HG02981 (cell line): Measurements from ENCODE around the gene DENND5A.

Experiments
- ATAC-seq: cut with Tn5 transposase; IDR thresholded peaks from one replicate; pipeline ENCODE4 v1.9.1; 2021; ENCODE audit warnings: mild to moderate bottlenecking, moderate library complexity; ENCODE audit not compliant: unreplicated experiment

The DENND5A gene

DNA sequence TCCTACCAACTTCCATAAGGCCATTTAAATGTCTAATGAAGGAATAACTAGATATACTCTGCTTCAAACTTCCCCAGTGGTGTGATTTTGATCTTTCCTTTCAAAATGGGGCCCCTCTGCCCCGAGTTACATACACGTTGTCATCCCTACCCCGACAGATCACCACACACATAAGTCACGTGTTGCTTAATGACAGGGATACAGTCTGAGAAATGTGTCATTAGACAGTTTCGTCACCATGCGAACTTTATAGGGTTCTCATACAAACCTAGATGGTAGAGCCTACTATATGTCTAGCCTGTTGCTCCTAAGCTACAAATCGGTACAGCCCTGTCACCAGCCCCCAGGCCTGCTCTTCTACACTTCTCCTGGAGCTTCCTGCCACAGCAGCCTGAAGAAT, 124.0 kb downstream of the DENND5A start:
- no peak for ATAC-seq

DNA sequence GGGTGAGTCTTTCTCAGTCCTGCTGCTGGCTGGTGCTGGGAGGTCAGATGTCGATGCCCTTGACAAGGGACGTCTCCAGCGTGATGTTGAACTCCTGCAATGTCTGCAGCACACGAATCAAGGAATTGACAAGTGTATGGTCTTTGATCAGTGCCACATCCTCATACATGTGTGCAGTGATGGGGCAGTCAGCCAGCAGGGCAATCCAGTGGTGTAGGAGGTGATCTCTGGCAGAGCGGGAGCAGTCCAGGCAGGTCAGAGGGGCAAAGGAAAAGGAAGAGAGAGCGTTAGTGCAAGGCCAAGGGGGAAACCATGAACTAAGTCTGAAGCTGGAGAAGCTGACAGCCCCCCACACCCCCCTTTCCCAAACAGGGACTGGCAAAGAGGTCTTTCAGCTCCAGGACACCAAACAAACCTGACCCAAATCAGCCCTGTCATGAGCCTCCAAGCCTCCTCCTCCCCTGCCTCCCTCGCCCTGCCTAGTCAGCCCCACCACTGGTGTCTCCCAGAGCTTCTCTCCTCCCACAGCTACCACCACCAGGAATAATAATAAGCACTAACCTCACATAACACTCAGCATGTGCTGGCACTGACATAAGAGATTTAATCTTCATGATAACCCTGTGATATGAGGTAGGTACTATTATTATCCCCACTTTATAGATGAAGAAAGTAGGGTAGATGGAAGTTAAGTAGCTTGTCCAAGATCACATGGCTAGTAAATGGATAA, 125.4 kb downstream of the DENND5A start:
- ATAC-seq: no peak

DNA sequence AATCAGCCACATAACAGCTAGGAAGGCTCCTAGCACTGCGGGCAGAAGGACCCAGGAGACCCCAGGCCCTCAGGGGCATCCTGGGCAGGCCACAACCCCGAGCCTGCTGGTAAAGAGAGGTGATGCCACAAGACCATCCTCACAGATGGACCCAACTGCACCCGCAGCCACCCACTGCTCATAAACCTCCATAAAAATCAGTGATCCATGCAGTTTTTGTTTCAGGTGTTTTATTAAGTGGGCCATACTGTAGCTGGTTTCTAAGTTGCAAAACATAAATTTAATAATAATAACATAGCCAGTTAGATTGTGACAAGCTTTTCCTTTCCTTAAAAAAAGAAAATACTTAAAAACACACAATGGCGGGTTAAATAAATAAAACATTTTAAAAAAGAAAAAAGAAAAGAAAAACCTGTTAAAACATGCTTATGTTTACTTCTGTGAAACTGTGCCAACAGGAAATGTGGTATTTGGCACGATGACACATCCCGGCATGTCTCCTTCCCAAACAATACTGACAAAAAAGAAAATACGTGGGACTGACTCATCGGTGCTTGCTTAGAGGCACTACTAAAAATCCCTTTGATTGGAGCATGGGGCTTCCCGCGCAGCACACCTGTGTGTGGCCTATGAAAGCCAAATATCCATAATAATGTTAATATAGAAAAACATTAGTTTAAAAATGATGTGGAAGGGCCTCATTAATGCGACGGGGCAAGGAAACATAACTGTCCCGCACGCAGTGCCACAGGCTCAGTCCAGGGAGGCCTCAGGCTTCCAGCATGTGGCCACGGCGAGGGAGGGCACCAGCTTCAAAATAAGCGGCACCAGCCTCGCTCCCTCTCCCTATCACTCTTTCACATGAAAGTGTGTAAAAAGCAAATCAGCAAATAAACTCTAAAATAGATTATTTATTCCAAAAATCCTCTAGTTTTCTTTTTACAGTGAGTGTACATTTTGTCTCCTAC, 126.3 kb downstream of the DENND5A start:
- ATAC-seq: no peak

DNA sequence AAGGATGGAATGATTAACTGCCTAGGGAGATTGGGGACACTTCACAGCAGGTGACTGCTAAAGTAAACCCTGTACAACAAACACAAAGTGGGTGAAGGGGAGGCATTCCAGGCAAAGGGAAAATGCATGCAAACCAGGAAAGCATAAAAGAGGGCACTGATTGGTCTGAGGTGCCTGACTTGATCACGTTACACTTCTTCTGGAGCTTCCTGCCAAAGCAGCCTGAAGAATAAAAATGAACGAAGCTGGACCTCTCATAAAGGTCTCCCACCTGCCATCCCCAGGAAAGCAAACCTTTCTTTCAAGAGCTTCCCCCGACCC, 127.1 kb downstream of the DENND5A start:
- ATAC-seq: no peak

DNA sequence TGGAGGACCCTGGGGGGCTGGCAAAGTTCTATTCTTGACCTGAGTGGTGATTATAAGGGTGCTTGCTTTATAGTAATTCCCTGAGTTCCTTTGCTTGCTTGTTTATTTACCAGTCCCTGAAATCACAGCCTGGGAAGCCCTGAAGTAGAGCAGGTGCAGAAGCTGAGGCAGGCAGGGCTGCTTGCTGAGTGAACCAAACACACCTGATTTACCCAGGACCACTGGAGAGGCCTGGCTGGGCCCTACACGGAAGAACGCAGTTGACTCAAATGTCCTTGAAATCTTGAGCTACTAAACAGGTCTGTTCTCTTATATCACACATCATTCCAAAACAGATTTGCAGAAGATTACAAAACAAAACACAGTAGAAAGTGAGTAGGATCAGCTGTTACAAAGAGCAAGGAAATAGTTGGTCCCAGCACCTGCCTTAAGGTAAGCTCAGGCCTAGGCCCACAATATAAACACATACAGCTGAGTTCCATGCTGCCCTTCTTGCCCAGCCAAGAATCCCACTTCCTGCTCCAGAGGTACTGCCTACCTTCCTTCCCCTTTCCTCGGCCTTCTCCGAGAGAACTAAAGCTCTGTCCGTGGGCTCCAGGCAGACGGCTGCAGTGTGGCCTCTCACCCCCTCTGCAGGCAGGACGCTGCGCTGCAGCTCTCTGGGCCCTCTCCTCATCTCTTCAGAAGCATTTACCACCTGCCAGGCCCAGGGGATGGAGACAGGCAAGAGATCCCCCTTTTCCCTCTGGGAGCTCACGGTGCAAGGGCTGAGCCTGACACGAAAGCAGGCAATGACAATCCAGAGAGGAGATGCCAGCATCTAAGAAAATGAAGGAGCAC, 127.6 kb downstream of the DENND5A start:
- peak; percentile 95 for ATAC-seq

DNA sequence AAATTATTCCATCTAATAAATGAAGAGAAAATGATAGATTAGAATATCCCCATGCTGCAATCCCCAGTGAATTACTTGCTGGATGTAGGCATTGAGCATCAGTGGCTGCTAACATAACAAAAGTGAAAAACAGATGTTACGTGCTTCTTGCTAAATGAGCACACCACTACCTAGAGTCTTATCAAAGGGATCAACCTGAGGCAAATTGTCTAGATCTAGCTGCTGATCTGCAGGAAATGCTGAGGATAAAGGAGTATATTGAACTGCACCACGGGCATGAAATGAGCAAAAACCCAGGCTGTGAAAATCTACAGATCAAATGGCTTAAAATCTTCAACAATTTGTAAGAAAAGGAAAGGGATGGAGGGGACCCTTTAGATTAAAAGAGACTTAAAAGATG, 128.4 kb downstream of the DENND5A start:
- ATAC-seq: no peak

DNA sequence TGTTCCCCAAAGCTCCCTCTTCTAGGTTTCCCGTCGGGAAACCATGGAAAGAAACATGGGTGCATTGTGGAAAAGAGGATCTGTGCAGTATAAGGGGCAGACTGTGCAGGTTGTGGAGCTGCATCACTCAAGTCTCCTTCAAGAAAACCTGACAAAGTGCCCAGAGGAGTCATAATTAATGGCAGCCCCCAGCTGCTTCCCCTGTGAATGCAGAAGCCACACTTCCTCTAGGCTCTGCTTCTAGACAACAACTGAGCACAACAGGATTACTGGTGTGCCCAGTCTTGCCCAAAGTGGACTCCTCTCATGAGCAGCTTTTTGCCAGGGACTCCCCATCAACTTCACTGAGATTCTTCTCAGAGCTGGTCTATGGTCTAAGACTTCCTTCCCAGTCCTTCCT, 131.2 kb downstream of the DENND5A start:
- no peak for ATAC-seq

DNA sequence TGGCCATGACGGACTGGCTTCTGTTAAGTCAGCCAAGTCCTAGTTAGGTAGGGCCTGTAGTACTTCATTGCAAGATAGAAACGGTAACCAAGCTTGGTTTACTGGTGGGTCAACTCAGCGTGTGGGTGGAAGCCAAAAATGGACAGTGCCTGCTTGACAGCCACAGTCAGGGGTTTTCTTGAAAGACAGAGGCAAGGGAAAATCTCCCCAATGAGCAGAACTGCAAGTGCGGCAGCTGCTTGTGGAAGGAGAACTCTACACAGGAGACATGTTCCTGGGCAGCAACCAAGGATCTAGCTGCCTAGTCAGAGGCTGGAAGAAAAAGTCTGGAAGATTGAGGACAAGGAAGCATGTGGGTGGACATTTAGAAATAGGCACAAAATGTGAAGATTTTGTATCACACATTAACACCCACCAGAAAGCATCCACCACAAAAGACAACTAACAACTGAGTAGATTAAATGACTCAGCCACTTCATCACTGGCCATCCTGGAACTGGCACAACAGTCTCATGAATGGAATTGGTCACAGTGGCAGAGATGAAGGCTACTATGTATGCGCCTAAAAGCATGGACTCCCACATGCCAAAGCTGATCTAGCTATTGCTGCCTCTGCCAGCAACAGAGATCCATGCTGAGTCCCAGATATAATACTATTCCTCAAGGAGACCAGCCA, 132.8 kb downstream of the DENND5A start:
- ATAC-seq: no peak

DNA sequence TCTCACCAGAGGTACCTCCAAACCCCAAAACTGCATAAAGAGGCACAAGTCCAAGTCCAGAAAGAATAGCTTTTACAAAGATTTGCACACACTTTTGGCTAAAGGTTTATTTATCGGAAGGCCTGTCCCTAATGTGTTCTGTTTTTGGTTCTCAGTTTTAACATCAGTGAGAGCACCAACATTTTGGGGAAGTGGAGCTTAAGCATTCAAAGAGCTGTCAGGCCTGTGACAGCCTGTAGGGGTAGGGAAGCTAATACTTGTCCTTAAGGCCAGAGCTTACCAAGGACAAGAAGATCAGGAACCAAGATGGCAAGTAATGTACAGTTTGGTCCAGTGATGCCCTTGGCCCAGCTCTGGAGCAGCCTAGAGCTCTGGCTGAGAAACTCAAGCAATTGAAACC, 134.9 kb downstream of the DENND5A start:
- ATAC-seq: no peak

DNA sequence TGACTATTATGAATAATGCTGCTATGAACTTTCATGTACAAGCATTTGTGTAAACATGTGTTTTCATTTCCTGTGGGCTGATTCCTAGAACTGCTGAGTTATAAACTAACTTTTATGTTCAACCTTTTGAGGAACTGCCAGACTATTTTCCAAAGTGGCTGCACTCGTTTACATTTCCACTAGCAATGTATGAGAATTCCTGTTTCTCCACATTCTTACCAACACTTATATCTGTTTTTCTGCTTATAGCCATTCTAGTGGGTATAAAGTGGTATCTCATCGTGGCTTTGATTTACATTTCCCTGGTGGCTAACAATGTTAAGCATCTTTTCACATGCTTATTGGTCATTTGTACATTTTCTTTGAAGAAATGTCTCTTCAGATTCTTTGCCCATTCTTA, 138.5 kb downstream of the DENND5A start:
- no peak for ATAC-seq

DNA sequence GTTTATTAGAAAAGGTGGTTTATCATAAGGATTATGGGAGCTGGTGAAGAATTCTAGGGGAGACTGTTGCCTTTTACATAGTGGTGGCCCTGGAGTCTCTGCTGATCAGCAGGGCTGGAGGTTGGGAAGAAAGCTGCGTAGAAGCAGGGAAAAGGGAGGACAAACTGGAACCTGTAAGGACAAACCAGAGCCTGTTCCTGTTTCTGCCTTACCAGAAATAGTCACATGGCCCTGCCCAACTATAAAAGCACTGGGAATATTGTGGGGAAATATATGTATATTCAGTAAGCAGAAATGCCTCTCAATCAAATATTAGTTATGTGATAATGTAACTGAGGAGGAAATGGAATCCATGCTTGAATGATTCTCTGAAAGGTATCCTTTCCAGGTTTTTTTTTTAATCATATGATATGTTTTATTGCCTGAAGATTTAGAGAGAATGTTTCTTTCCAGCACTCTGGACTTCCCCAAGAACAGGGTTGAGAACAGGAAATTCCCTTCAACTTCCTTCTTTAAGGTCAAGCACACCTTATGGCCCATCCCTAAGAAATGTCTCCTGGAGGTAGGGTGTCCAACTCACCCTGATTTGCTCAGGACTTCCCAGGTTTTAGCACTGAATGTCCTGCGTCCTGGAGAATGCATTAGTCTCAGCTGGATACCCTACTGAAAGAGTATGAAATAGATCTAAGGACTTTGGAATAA, 139.8 kb downstream of the DENND5A start:
- ATAC-seq: no peak

DNA sequence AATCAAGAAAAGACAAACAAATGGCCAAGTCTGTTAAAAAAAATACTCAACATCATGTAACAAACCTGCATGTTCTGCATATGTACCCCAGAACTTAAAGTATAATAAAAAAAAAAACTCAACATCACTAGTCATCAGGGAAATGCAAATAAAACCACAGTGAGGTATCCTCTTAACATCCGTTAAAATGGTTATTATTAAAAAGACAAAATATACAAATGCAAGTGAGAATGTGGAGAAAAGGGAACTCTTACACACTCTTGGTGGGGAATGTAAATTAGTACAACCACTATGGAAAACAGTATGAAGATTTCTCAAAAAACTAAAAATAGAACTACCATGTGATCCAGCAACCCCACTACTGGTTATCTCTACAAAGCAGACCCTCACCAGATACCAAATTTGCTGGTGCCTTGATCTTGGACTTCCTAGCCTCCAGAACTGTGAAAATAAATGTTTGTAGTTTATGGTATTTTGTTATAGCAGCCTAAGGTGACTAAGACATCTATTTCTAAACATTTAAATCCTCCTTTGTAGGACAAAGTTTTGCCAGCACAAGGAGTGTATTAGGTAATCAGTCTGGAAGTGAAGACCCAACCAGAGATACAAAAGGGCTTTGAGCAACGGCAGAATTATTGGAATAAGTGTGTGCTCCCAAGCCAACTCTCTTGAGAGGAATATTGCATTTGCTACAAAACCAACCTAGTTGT, 141.4 kb downstream of the DENND5A start:
- no peak for ATAC-seq

DNA sequence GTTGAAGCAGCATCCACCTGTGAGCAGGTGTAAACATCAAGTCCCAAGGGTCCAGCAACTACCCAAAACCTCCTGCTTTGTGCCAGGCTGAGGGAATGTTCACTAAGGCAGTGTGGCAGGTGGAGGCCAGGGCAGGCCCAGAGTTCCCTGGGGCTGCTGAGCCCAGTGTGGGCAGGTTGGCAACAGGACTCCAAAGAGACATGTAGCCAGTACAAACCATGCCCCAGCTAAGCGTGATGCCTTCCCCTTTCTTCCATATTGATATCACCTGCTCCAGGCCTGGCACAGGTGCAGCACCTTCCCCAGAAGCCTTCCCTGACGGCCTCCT, 143.7 kb downstream of the DENND5A start:
- no peak for ATAC-seq

DNA sequence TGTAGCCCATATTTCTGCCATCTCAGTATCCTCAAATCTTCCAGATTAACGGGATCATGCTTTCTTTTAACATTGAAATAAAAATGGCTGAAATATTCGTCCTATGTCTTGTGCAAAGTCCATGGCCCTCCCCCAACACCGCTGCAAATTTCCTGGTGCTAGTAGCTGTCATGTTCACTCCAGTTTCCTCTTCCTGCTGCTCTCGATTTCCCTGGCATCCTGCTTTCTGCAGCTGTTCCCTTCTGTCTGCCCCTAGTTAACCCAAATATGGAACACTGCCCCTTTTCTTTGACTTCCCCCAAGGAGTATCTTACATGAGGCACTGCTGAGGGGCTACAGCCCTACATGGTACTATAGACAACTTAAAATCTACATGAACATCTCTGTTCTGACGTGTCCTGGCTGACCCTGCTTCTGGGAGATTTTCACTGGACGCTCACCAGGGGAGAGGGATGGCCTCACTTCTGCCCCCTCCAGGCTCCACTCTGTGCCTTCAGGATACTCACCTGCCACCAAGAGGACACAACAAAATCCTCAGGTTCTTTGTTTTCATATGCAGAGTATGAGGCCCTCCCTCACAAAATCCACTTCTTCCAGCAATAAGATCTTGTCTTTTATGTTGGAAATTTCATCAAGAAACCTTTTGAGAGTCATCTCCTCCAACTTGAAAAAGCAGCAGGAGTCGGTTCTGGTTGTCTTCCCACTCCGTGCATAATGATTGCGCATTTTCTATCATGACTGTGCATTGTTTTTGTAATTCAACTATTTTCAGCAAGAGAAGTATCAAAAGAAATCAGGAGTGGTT, 144.3 kb downstream of the DENND5A start:
- no peak for ATAC-seq

DNA sequence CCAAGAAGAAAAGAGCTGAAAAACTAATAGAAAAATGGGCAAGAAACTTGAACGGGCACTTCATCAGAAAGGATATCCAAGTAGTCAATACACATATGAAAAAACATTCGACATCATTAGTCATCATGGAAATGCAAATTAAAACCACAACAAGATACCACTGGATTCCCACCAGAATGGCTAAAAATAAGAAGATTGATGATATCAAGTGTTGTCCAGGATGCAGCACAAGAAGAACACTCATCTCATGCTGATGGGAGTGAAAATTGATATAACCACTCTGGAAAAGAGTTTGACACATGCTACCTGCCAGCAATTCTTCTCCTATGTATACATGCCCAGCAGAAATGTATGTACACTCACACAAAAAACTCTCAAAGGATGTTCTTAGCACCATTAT, 146.9 kb downstream of the DENND5A start:
- ATAC-seq: no peak

DNA sequence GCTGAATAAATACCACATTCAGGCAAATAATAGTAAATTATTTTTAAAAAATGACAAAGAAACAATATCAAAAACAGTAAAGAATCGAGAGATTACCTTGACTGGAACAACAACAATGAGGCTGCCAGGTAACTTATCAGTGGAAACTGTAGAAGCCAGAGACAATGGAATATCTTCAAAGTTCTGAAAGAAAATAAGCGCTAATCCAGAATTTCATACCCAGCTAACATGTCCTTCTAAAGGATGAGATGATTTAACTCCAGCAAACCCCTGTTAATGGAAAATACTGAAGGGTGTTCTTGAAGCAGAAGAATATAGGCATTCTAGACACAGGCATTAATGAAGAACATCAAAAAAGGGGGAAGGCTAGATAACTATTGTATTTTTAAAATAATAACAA, 153.1 kb downstream of the DENND5A start:
- ATAC-seq: no peak

DNA sequence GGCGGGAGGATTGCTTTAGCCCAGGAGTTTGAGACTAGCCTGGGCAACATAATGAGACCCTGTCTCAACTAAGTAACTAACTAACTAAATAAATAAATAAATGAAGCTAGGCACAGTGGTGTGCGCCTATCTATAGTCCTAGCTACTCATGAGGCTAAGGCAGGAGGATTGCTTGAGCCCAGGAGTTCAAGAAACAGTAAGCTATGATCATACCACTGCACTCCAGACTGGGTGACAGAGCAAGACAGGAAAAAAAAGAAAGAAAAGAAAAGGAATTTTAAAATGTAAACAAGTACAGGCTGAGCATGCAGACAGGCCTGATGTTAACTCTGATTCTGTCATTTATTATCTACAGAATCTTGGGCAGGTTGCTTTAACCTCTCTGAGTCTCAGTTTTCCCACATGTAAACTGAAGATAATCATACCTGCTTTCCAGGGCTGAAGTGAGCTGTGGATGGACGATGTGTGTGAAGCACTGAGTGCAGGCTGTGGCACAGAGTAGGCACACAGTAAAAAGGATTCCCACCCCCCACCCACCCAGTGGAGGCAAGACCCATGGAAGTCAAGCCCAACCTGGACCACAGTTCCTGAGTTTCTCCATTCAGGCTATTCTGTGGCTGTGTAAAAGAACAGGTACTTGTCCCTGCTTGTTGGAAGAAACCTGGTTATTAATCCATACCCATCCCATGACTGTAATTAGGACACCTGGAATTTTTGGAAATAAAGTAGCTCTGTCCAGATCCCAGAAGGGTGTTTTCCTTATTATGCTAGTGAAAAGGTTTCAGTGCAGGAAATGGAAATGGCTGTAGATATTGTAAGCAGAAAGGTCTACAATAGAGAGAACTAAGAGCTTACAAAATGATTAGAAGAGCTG, 155.1 kb downstream of the DENND5A start:
- ATAC-seq: no peak

DNA sequence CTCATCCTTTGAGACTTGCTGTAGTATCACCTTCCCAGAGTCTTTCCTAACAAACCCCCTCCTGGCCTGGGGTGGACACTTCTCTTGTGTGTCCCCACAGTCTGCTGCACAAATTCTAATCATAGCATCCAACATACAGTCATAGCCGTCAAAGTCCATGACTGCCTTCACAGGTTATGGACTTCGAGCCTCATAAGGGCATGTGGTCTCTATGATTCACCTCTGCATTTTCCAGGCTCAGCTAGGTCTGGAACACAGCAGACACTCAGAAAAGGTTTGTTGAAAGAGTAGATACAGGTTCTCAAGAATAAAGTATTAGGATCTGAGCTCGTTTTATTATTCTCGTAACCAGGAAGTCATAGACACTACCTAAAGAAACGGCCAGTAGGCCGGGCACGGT, 160.6 kb downstream of the DENND5A start:
- no peak for ATAC-seq
